Thymus (tissue), 11 donors: ENCODE results near the gene PALD1. TPM values are rescaled to one million over a fixed set of nuclear protein-coding genes. Genes with fewer than 3 reads are reported as not detected.

Experiments
- DNase-seq, 9 donors: peaks; one replicate each; pipeline ENCODE4 v3.0.0-alpha.2; 2013; ENCODE audit warnings: low spot score in 9 of 9, low read depth in 6 of 9, missing footprints in 1 of 9
- H3K27ac ChIP-seq, 2 donors: one replicate each; pipeline ENCODE4 v1.5.1; 2013; ENCODE audit warnings: control low read depth in 1 of 2, low read depth in 1 of 2, low read length in 1 of 2, mild to moderate bottlenecking in 1 of 2, moderate library complexity in 1 of 2
- H3K27me3 ChIP-seq, 2 donors: one replicate each; pipeline ENCODE4 v1.5.1; 2013; ENCODE audit warnings: low read length in 1 of 2; ENCODE audit not compliant: control insufficient read depth in 2 of 2, insufficient read depth in 1 of 2
- H3K36me3 ChIP-seq, 2 donors: one replicate each; pipeline ENCODE4 v1.5.1; 2013; ENCODE audit warnings: low read length in 1 of 2, mild to moderate bottlenecking in 1 of 2, moderate library complexity in 1 of 2; ENCODE audit not compliant: control insufficient read depth in 2 of 2, insufficient read depth in 2 of 2
- H3K4me1 ChIP-seq, 2 donors: one replicate each; pipeline ENCODE4 v1.5.1; 2013; ENCODE audit warnings: low read length in 2 of 2; ENCODE audit not compliant: control insufficient read depth in 2 of 2, insufficient read depth in 2 of 2
- H3K4me3 ChIP-seq, 2 donors: one replicate each; pipeline ENCODE4 v1.5.1; 2013; ENCODE audit warnings: low read length in 2 of 2, control low read depth in 1 of 2, mild to moderate bottlenecking in 1 of 2
- H3K9me3 ChIP-seq, 2 donors: one replicate each; pipeline ENCODE4 v1.5.1; 2013; ENCODE audit warnings: low read length in 1 of 2, mild to moderate bottlenecking in 1 of 2; ENCODE audit not compliant: control insufficient read depth in 2 of 2, insufficient read depth in 1 of 2
- WGBS: extraction: QIAGEN DNeasy Blood & Tissue Kit; methylation state at CpG from one replicate; pipeline ENCODE4 v1.1.7; 2013; 5-methylcytosine and 5-hydroxymethylcytosine counted together
- polyA plus RNA-seq: library from polyadenylated mRNA; stranded (reverse); fragments of 200-250 nt; gene quantifications from one replicate; pipeline ENCODE4 v1.2.3, GENCODE V29; 2013
- total RNA-seq: library from RNA; stranded (reverse); fragments of 120-200 nt; gene quantifications from one replicate; pipeline ENCODE4 v1.2.4, GENCODE V29; 2013
- donor health status: healthy.

Gene PALD1
- total and polyA plus RNA-seq, 2 donors, result 7.3 to 10.3 TPM

- DNase-seq, result no peak
- H3K4me3 ChIP-seq, result no peak overlapping the region
- no peak overlapping the region for H3K27ac ChIP-seq
- no peaks in the 10 kb centered on the region for H3K9me3 ChIP-seq
- no peaks in the 10 kb centered on the region for H3K27me3 ChIP-seq
- WGBS, result 85% methylated on average over 10 of the region's 10 CpGs
- H3K4me1 ChIP-seq, result peaks cover 4 to 22% of the 10 kb centered on the region in 2 donors
- no peaks in the 10 kb centered on the region for H3K36me3 ChIP-seq
Observed at GRCh38 chr10:70588859-70589570, 110.4 kb downstream of the PALD1 start.

- DNase-seq, result no peak
- WGBS, result 89% methylated on average over 5 of the region's 5 CpGs
Observed at GRCh38 chr10:70589762-70590654, 111.4 kb downstream of the PALD1 start.

GRCh38 chr10:70590655-70591416, 112.3 kb downstream of the PALD1 start:
- Histone ChIP-seq H3K27me3 (no peaks in the 10 kb centered on the region), H3K9me3 (no peaks in the 10 kb centered on the region), H3K36me3 (no peaks in the 10 kb centered on the region), H3K4me3 (no peak overlapping the region), H3K4me1 (peaks cover 0 to 4% of the 10 kb centered on the region in 2 donors), H3K27ac (no peak overlapping the region)
- 61% methylated on average over 5 of the region's 5 CpGs for WGBS
- DNase-seq, result no peak

More at GRCh38 chr10:70589762-70590654, 111.4 kb downstream of the PALD1 start:
- no peaks in the 10 kb centered on the region for H3K27me3 ChIP-seq
- no peak overlapping the region for H3K27ac ChIP-seq
- H3K4me1 ChIP-seq, result peaks cover 0 to 12% of the 10 kb centered on the region in 2 donors
- no peak overlapping the region for H3K4me3 ChIP-seq
- H3K9me3 ChIP-seq, result no peaks in the 10 kb centered on the region
- no peaks in the 10 kb centered on the region for H3K36me3 ChIP-seq

GRCh38 chr10:70592186-70592735, 113.7 kb downstream of the PALD1 start:
- no peaks in the 10 kb centered on the region for H3K27me3 ChIP-seq
- no peak overlapping the region for H3K4me3 ChIP-seq
- H3K9me3 ChIP-seq, result no peaks in the 10 kb centered on the region
- H3K4me1 ChIP-seq, result peaks cover 0 to 6% of the 10 kb centered on the region in 2 donors
- 82% methylated on average over 2 of the region's 2 CpGs for WGBS
- no peak for DNase-seq
- no peak overlapping the region for H3K27ac ChIP-seq
- peaks cover 0 to 5% of the 10 kb centered on the region in 2 donors for H3K36me3 ChIP-seq

- no peaks in the 10 kb centered on the region for H3K9me3 ChIP-seq
- WGBS, result 17% methylated on average over 16 of the region's 16 CpGs
- H3K27me3 ChIP-seq, result no peaks in the 10 kb centered on the region
- H3K4me3 ChIP-seq, result no peak overlapping the region
- H3K27ac ChIP-seq, result no peak overlapping the region
- DNase-seq, result no peak
- peaks cover 0 to 5% of the 10 kb centered on the region in 2 donors for H3K36me3 ChIP-seq
- peaks cover 0 to 6% of the 10 kb centered on the region in 2 donors for H3K4me1 ChIP-seq
Observed at GRCh38 chr10:70592746-70593512, 114.4 kb downstream of the PALD1 start.

GRCh38 chr10:70593513-70593890, 114.9 kb downstream of the PALD1 start:
- Histone ChIP-seq H3K36me3 (peaks cover 0 to 5% of the 10 kb centered on the region in 2 donors), H3K27ac (no peak overlapping the region), H3K4me1 (peaks cover 0 to 6% of the 10 kb centered on the region in 2 donors), H3K4me3 (no peak overlapping the region), H3K9me3 (peaks cover 0 to under 1% of the 10 kb centered on the region in 2 donors), H3K27me3 (no peaks in the 10 kb centered on the region)
- no peak for DNase-seq
- WGBS, result 98% methylated on average over 7 of the region's 7 CpGs

GRCh38 chr10:70594161-70594560, 115.6 kb downstream of the PALD1 start:
- Histone ChIP-seq H3K36me3 (peaks cover 0 to 5% of the 10 kb centered on the region in 2 donors), H3K9me3 (peaks cover 0 to 4% of the 10 kb centered on the region in 2 donors), H3K27ac (no peak overlapping the region), H3K4me1 (peaks cover 0 to 6% of the 10 kb centered on the region in 2 donors), H3K4me3 (no peak overlapping the region), H3K27me3 (no peaks in the 10 kb centered on the region)
- no peak for DNase-seq
- WGBS, result 73% methylated on average over 3 of the region's 3 CpGs

GRCh38 chr10:70595566-70596016, 117.0 kb downstream of the PALD1 start:
- Histone ChIP-seq H3K27ac (no peak overlapping the region), H3K4me1 (peaks cover 0 to 6% of the 10 kb centered on the region in 2 donors), H3K27me3 (no peaks in the 10 kb centered on the region), H3K36me3 (peaks cover 0 to 5% of the 10 kb centered on the region in 2 donors), H3K4me3 (no peak overlapping the region), H3K9me3 (peaks cover 0 to 4% of the 10 kb centered on the region in 2 donors)
- WGBS, result 90% methylated on average over 5 of the region's 5 CpGs
- DNase-seq, result no peak
